ENCODE results near the gene DHRS7.
"Not testable (repeated sequence)": the region's sequence is repeated elsewhere in the genome, so short reads cannot be mapped to it uniquely, and the experiment has no call there.

DHRS7 gene

DNA sequence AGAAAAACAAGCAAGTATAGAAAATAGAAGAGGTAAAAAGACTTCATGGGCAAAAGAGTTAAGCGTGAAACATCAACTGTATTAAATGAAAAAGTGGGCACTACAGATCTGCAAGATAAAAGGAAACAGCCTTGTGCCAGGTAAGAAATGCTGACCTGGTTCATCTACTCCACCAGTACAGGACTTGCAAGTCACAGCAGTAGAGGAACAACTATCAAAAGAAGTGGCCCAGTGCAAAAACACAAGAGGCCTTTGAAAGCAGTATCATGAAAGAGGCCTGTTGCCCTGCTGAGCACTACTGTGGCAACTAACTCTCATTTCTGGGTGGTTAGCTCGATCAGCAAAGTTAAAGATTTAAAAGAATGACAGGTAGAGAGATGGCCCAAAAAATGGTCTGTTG lies 10.5 kb downstream of the DHRS7 start:
- DNase-seq (ENCODE audit: low read depth, low spot score) = no peak
- H3K27ac ChIP-seq = peak overlapping the region; percentile 90

DNA sequence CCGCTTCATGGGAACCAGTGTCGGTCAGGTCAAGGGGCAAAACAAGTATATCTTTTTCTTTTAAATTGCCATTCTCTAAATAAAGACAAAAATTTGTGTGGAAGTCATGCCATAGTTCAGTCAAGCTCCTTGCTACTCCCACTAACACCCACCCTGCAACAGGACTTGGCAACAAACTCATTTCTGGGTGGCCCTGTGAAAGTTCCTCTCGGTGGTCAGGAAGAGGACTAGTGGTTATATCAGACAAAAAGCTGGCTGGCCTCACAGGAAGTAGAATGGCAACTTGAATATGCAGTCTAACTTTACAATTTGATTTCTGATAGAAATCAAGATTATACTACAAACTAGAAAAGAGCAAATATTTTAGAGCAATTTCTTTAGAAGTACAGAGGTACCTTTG lies 11.2 kb downstream of the DHRS7 start:
- peak overlapping the region; percentile 90 for H3K27ac ChIP-seq
- no peak for DNase-seq (ENCODE audit: low read depth, low spot score)

DNA sequence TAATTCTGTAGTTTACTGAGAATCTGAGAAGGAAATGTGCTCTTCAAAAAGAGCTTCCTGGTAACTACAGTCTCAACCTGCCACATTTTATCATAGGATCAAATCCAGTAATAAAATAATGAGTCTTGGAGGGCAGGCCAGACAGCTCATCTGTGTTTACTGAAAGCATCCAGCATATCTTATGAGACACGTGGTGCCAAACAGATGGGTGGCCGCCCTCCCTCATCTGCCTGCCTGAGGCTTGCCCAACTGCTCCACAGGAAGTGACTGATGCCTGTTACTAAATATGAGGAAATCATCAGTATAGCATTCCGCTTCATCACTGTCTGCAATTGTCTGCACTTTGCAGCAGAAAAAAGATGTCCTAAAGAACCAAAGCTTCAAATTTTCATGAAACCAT lies 13.5 kb downstream of the DHRS7 start:
- H3K27ac ChIP-seq = peak overlapping the region; percentile 90
- DNase-seq (ENCODE audit: low read depth, low spot score) = peak; percentile 89

DNA sequence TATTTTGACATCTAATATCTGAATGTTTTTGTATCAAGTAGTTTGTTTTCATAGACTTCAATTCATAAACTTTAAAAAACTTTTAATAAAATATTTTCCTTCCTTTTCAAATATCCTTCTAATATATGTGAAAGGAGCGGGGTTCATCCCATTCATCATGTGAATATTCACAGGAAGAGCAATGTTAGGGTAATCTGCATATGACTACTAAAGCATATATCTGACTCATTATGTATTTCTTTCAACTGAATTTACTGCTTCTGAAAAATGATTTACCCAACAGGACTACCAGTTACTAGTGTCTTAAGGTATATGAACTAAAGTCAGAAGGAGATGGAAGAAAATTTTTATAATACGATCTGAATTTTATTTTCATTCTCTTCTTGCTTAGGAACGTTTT lies 30.5 kb downstream of the DHRS7 start:
- peak overlapping the region; percentile 30 for H3K27ac ChIP-seq
- DNase-seq (ENCODE audit: low read depth, low spot score) = no peak

DNA sequence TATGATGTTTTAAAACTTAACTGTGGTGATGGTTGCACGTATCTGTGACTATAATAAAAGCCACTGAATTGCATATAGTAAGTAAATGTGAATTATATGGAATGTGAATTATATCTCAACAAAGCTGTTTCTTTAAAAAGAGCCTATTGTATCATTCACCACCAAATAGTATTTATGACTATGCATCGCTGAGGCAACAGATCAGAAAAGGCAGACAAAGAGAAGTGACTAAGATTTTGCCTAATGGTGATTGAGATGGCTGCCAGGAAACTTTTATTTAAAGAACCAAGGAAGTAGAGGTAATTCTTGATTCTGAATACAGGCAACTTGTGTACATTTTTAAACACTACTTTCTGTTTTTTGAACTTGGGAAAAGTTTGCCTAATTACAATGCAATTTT lies 31.7 kb downstream of the DHRS7 start:
- H3K27ac ChIP-seq = peak overlapping the region; percentile 30
- no peak for DNase-seq (ENCODE audit: low read depth, low spot score)

DNA sequence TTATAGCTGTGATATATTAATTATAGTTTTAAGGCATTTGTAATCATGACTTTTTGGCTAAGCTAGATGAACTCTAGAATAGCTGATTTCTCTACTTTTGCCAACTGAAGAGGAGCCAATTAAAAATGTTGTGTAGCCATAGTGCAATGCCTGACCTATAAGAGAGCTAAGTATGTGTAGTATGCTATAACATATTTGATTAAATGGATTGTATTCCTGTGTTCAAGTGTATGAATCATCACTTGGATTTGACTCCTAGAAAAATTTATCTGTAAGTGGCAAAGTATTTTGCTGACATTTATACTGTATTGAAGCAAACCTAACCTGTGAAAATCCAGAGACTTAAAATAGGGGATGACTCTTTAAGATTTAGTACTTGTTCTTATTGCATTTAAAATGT lies 39.3 kb downstream of the DHRS7 start:
- no peak overlapping the region for H3K27ac ChIP-seq
- DNase-seq (ENCODE audit: low read depth, low spot score) = no peak

DNA sequence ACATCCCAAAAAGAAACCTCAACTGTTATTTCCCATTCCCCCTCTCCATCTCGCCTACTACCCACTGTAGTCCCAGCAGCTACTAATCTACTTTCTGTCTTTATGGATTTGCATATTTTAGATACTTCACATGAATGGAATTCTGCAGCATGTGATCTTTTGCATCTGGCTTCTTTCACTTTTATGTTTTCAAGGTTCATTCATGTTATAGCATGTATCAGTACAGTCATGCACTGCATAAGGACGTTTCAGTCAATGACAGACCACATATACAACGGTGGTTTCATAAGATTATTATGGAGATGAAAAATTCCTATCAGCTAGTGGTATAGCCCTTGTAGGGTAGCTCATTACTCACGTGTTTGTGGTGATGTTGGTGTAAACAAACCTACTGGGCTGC lies 49.0 kb downstream of the DHRS7 start:
- peak; percentile 79 for DNase-seq (ENCODE audit: low read depth, low spot score)
- H3K27ac ChIP-seq = peak overlapping the region; percentile 54

DNA sequence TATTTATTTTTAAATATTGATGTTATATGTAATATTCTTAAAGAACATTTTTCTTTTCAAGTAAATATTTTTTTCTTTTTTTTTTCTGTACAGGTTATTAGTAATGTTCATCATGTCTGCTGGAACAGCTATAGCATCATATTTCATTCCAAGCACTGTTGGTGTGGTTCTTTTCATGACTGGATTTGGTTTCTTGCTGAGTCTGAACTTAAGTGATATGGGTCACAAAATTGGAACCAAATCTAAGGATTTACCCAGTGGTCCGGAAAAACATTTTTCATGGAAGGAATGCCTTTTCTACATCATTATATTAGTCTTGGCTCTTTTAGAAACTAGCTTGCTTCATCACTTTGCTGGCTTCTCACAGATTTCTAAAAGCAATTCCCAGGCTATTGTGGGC lies 50.3 kb downstream of the DHRS7 start:
- DNase-seq (ENCODE audit: low read depth, low spot score) = no peak

DNA sequence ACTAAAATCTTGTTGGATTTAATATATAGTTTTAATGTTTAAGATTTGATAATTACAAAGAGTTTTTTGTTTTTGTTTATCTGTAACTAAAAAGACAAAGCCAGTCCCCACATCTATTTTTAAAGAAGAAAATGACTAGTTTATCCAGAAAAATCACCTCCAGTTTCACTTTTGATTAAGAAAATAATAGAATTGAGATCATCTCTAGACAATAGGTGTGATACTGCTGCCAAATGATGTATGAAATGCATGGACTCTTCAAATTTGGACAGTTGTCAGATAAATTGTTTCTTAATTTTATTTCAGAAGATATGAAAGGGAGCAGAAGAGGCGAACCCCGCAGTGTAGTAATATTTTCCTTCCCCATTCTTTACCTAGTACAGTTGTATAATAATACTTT lies 53.5 kb downstream of the DHRS7 start:
- no peak overlapping the region for H3K27ac ChIP-seq
- no peak for DNase-seq (ENCODE audit: low read depth, low spot score)

More for the DNA sequence above, 50.3 kb downstream of the DHRS7 start:
- peak overlapping the region; percentile 54 for H3K27ac ChIP-seq

DNA sequence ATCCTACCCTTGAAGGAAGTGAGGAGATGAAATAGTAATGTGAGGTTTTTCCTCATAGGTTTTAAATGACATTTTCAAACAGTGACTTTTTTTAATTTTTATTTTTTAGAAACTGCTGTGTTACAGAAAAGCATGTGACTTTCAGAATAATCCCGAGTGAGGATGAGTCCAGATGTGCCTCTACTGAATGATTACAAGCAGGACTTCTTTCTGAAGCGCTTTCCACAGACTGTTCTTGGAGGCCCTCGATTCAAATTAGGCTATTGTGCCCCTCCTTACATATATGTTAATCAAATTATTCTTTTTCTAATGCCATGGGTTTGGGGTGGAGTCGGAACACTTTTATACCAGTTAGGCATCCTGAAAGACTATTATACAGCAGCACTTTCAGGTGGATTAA lies 57.7 kb downstream of the DHRS7 start:
- H3K27ac ChIP-seq = no peak overlapping the region
- DNase-seq (ENCODE audit: low read depth, low spot score) = no peak

DNA sequence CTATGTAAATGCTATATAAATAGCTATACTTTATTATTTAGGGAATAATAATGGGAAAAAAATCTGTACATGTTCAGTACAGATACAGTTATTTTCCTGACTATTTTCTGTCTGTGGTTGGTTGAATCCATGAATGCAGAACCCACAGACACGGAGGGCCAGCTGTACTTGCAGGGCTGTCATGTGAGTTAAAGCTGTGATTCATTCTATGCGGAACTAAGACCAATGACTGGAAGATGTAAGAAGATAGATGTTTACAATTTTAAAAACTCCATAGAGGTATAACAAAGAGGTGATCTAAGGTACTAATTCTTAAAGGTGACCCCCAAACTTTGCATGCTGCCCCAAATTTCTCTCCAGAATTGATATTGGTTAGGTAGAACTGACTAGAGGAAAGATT lies 58.9 kb downstream of the DHRS7 start:
- no peak for DNase-seq (ENCODE audit: low read depth, low spot score)
- H3K27ac ChIP-seq = no peak overlapping the region

DNA sequence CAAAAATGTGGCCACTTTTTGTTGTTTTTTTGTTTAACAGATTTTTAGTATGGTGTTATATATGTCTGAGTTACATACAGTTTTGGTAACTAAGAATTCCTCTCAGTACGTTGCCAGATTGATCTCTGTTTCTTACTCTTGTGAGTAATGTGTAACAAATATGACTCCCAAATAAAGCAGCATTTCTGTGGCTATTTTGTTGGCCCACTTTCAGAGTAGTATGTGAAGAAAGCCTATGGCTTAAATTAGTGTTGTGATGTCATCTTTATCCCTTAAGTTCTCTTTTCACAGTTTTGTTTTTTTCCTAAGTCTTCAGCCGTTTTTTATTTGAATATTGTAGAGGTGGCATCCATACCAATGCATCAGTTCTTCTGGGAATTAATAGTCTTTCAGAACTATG lies 62.8 kb downstream of the DHRS7 start:
- no peak for DNase-seq (ENCODE audit: low read depth, low spot score)
- H3K27ac ChIP-seq = no peak overlapping the region

DNA sequence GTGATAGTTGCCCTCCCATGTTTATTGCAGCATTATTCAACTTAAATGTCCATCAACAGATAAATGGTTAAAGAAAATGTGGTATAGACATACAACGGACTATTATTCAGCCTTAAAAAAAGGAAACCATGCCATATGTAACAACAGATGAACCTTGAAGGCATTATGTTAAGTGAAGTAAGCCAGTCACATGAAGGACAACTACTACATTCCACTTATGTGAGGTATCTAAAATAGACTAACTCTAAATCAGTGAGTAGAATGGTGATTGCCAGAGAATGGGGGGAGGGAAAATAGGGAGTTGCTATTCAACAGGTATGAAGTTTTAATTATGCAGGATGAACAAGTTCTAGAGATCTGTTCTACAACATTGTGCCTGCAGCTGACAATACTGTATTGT lies 63.4 kb downstream of the DHRS7 start:
- H3K27ac ChIP-seq = no peak overlapping the region
- DNase-seq (ENCODE audit: low read depth, low spot score) = no peak

DNA sequence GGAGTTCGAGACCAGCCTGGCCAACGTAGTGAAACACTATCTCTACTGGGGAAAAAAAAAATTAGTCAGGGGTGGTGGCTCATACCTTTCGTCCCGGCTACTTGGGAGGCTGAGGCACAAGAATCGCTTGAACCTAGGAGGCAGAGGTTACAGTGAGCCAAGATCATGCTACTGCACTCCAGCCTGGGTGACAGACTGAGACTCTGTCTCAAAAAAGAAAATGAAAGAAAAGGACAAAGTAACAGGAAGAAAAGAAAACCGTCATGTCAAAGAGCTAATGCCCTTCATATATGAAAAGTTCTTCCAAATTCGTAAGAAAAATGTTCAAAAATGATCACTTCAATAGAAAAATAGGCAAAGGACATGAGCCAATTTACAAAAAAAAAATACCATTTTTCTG lies 65.3 kb downstream of the DHRS7 start:
- H3K27ac ChIP-seq = not testable (repeated sequence)

DNA sequence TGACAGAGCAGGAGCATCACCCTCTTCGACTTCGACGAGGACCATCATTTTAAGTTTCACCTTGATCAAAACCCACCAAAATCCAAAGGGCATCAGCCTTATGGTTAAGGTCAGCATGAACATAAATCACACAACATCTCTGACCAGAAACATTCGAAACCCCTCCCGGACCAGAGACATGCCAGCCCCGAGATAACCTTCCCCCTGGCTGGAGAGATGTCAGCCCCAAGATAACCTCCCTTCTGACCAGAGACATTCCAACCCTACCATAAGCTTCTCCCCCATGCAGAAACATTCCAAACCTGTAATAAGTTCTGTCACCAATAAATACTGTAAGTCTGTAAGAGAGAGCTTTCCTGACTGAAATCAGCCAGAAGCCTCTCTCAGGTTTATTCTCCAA lies 67.2 kb downstream of the DHRS7 start:
- no peak overlapping the region for H3K27ac ChIP-seq
- DNase-seq (ENCODE audit: low read depth, low spot score) = no peak

More for the DNA sequence above, 65.3 kb downstream of the DHRS7 start:
- DNase-seq (ENCODE audit: low read depth, low spot score) = not testable (repeated sequence)

DNA sequence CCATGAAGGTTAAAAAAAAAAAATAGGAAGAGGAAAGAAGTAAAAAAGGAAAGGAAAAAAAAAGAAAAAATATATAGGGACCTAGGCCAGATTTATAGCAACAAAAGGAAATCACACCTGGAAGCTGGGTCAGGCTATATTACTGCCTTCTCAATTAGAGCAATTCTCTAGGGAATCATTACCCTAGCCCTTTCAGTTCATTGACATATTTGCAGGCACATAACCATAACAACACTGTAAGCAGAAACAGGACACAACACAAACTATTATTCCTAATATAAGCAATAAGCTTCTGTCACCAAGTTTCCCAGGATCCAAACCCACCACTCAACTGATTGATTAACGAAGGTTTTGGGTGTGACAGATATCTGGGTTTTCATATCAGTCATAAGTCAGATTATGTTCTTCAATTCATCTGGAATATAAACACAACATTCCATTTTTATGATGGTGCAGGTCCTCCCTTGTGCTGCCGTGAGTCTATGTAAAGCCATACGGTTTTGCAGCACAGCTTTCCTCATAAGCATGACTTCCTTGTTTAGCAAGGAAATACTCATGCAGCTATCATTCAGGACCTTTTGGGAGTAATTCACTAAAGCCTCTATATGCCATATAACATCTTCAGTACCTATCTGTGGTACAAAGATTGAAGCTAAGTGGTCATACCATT lies 69.3 kb downstream of the DHRS7 start:
- peak; percentile 39 for DNase-seq (ENCODE audit: low read depth, low spot score)
- H3K27ac ChIP-seq = peak overlapping the region; percentile 97

DNA sequence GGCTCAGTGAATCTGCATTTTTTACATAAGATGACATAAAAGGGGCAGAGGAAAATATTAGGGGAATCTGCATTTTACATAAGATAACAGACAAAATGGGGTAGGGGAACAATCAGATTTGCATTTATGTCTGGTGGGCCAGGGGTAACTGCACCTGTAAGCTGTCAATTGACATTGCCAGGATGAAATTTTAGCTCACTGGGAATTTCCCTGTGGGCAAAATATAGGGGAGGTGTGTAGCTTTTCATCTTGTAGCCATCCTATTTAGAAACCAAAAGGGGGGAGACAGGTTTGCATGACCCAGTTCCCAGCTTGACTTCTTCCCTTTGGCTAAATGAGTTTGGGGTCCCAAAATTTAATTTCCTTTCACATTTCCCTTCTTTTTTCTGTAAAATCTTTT lies 70.0 kb downstream of the DHRS7 start:
- H3K27ac ChIP-seq = peak overlapping the region; percentile 97
- no peak for DNase-seq (ENCODE audit: low read depth, low spot score)

DNA sequence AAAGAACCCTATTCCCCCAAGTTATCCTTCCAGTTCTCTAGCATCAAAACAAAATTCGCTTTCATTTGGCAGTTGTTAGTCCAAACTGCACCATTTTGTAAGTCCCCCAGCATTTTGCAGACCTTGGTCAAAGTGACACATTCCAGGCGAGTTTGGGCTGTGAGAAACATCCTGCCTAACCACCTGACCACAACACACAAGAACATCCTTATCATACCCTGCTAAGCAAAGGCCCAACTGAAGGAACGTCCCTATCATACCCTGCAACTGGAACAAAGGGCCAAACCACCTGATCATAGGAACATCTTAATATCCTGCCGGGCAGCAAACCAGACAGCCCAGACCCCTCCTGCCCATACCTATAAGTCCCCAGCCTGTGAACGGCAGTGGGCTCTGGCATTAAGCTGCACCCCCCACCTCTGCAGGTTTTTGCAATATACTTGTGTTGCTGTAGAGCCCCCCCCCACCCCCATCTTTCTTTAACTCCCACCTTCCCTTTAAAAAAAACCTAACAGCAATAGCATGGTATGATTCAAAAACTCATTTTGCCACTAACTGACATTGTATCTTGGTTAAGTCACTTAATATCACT lies 70.8 kb downstream of the DHRS7 start:
- no peak for DNase-seq (ENCODE audit: low read depth, low spot score)
- peak overlapping the region; percentile 97 for H3K27ac ChIP-seq

Data from epithelial cell of prostate (primary cell).